Muscle of arm (tissue), 12 donors: ENCODE data around the gene VSX1. TPM values are rescaled to one million over a fixed set of nuclear protein-coding genes. Genes with fewer than 3 reads are reported as not detected.

Experiments used
- DNase-seq: peaks from one replicate; pipeline ENCODE4 v3.0.0-alpha.2; 2013
- polyA plus RNA-seq, 12 donors: library from polyadenylated mRNA; unstranded; fragments of 120-200 nt; gene quantifications; one replicate each; pipeline ENCODE4 v1.2.1, GENCODE V29; 2013; ENCODE audit not compliant: insufficient read length in 12 of 12

VSX1 gene
- polyA plus RNA-seq, 12 donors, result 0.09 TPM; not detected in 11

DNA sequence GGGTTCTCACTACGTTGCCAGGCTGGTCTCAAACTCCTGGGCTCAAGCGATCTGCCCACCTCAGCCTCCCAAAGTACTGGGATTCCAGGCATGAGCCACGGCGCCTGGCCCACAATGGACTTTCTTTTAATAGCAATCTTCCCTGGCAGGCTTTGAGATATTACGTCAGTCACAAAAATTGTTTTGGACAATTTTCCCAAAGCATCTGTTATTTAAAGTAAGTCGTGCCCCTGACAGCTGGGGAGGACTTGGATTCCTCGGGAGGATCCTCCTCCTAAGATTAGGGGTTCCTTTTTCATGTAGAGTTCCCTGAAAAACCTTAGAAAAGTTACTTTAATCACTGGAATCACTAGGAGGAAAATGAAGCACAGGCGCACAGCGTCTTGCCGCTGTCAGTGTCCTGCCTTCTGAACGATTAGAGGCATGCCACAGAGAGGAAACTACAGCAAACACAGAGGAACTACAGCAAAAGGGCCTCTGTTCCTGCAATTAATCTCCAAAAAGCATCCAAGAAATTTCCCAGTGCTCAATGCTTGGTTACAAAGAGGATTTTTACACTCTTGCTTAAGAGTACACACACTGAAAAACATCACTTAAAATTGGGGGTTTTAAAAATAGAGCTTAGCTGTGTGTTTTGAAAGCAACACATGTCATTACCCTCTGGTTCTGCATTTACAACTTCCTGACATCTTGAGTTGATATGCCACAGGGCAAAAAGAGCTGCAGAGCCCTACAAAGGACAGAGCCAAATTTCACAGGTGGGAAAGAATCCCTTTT lies 28.5 kb downstream of the VSX1 start:
- peak; percentile 89 for DNase-seq

- no peak for DNase-seq
These were observed 29.4 kb downstream of the VSX1 start for GRCh38 chr20:25052255-25053194.

DNA sequence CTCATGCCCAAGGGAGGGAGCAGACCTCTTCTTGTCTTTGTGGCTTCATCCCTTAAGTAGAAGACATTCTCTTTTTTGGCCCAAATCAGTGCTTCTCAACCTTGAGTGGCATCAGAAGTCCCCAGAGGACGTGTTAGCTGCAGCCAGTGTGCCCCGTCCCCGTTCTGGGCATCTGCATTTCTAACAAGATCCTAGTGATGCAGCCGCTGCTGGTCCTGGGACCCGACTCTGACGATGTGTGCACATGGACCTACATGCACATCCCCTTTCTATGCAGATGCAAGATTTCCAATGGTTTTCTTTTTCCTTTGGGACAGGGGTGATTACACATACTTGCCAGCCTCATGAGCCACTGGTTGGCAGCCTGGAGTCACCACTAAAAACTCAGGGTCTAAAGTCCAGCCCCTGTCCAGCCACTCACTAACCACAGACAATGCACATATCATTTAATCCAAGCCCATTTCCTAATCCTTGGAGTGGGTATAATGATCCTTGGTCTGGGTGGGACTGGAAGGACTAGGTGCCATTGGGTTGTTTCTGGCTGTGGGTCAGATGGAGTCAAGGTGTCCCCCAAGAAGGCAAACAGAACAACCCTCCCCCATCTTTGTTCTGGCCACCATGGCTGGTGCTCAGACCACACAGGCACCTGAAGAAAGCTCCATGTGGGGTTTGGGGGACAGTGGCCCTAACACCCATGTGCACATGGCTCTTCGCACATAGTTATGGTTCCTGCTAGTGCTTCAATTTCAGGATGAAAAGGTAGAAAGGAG lies 30.4 kb downstream of the VSX1 start:
- no peak for DNase-seq

- DNase-seq, result no peak
These were observed 31.2 kb downstream of the VSX1 start for GRCh38 chr20:25050501-25051350.

- DNase-seq, result no peak
These were observed 31.9 kb downstream of the VSX1 start for GRCh38 chr20:25050082-25050481.

GRCh38 chr20:25049261-25050060 lies 32.5 kb downstream of the VSX1 start:
- DNase-seq, result no peak

DNA sequence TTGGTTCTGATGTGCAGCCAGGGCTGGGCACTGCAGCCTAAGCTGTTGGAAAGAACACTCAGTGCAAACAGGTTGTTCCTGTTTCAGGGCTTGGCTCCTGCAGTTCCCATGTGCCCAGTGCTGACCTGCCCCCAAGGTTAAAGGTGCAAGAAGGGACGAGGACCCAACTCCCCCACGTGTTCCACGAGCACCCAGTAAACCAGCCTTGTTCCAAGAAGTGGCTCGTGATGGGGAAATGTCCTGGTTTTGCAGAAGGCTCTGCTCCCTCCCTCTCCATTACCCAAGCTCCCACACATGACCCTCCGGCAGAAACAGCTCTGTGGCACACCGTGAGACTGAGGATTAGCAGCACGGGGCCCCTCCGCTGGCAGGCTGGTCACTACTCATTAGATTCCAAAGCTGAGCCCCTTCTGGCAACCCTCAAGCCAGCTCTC lies 33.4 kb downstream of the VSX1 start:
- DNase-seq, result no peak

GRCh38 chr20:25047766-25048165 lies 34.2 kb downstream of the VSX1 start:
- DNase-seq, result no peak

GRCh38 chr20:25046736-25047666 lies 34.9 kb downstream of the VSX1 start:
- DNase-seq, result no peak

DNA sequence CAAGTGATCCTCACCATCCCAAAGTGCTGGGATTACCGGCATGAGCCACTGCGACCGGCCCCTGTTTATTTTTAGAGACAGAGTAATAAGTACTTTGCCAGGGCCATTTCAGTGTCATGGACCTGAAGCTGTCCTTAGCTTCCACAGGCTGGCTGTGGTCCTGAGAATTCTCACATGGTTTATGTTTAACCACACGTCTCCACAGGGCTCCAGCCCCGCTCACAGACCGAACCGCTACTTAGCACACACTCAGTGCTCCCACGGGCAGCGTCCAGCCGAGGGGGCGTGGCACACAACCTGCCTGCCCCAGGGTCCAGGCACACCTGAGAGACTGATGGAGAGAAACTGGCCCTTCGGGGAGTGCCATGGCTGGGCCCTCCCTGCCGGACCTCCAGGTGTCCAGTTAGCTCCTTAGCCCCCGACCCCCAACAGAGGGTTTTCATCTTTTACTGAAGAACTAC lies 35.7 kb downstream of the VSX1 start:
- DNase-seq, result no peak

GRCh38 chr20:25045343-25045712 lies 36.6 kb downstream of the VSX1 start:
- DNase-seq, result no peak

DNA sequence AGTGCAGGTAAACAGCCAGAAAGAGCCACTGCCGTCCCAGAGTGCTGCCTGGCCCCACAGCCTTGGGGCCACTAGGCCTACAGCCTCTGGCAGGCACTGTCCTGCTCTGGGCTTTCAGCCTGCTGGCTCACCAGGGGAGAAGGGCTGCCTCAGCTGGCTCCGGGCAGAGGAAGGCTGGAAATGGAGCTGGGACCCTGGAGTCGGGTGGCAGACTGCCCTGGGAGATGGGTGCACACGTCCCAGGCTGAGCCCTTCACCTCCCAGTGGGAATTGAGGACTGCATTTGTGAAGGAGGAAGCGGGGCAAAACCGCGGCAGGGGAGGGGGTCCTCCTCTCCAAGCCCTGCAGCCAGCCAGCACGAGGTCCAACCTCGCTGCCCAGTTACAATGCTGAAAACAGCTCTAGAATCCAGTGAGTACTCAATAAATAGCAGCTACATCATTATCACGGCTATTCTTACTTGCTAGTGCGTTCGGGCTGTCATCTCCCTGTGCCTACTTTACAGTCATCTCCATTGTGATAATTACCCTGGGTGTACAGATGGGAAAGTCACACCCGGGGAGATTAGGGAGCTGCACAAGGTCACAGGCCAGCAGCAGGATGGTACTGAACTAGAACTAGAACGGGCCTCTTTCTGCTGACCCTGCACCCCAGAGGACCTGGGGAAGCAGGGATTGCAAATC lies 37.1 kb downstream of the VSX1 start:
- no peak for DNase-seq

- DNase-seq, result no peak
These were observed 37.7 kb downstream of the VSX1 start for GRCh38 chr20:25044261-25044560.

- no peak for DNase-seq
These were observed 38.3 kb downstream of the VSX1 start for GRCh38 chr20:25043499-25044260.

DNA sequence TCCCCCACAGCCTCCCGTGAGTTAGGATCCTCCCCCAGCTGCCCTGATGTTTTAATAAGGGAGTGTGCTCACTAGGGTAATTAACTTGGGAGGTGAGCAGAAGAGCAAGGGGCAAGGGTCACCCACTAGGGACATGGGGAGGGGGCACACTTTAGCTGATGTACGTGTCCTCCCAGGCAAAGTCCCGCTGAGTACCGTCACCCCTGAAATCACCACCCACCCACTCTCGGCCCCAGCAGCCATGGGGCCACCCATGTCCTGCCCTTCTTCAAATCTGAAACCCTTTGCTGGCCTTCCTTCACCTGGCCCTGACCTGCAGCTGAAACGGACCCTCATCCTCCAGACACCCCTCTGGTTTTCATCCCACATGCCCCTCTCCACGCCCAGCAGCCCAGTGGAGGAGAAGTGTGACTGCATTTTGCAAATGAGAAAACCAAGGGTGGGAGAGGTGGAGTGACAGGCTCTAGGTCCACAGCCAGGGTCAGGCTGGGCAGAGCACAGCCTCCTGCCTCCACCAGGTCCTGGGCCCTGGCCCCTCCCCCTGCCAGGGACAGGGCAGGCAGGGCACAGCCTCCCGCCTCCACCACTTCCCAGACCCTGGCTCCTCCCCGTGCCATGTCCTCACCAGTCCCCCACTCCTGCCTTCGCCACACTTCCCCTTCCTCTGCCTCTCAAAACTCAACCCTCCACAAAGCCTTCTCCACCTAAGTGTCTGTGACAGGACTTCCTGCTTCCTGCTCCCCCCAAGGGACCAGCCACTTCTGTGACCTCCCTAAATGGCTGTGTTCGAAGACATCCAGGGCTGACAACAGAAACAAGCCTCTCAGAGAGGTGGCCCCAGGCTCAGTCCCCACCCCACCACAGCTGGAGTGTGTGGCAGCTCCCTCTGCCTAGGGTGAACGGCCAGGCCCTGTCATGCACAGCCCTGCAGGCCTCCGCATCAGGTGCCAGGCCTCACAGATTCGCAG lies 39.1 kb downstream of the VSX1 start:
- no peak for DNase-seq

DNA sequence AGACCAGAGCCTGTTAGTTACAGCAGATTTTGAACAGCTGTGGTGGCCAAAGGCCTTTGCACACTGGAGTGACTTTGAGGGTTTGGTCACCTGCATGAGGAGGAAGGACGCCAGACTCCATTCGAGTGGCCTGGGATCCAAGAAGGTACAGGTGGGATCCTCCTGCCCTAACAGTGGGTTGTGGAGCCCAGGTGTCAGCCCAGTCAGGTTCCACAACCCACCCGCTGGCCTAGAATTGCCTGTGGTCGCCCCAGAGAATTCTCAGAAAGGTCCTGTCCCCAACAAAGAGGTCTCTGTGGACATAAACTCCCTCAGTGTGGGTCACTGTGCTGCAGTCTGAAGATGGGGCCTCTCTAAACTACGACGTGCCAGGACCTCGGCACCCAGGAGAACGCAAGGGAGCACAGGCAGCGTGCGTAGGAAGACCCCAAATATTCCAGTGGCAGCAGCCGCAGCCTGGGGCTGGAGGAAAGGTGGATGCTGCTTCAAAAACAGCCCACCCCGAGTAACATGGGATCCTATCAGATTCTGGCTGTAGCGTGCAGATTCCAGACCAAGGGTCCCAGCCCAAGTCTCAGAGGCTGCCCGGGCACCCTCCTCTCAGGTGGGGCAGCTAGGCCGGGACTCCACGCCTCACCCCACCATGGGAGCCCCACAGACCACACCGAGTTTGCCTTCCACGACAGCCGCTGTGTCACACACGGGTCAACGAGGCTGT lies 40.0 kb downstream of the VSX1 start:
- DNase-seq, result no peak
